Stomach (tissue), 9 donors: ENCODE measurements around the gene CPXM2. TPM values are rescaled to one million over a fixed set of nuclear protein-coding genes. Genes with fewer than 3 reads are reported as not detected.
A peak's percentile ranks its signal among the peaks of the same experiment; 100 is the strongest.

ENCODE experiments used
- DNase-seq, 2 donors: peaks; one replicate each; pipeline versions ENCODE4 v3.0.0 to v3.0.0-alpha.2; 2013 to 2019
- H3K27ac ChIP-seq, 5 donors: fragments of 200-600 bp in 4 of 5; sonication (generic) in 4 of 5; one replicate each; pipeline ENCODE4 v1.5.1; 2013 to 2019; ENCODE audit warnings: mild to moderate bottlenecking in 1 of 5, moderate library complexity in 1 of 5
- H3K27me3 ChIP-seq, 3 donors: fragments of 200-600 bp; sonication (generic); one replicate each; pipeline ENCODE4 v1.5.1; 2017 to 2019; ENCODE audit warnings: mixed run types in 1 of 3
- H3K36me3 ChIP-seq, 4 donors: fragments of 200-600 bp; sonication (generic); 1 replicate in 3 of 4; 2 replicates in 1 of 4; pipeline ENCODE4 v1.5.1; 2016 to 2019
- H3K4me1 ChIP-seq, 4 donors: fragments of 200-600 bp; sonication (generic); one replicate each; pipeline ENCODE4 v1.5.1; 2016 to 2019
- H3K4me3 ChIP-seq, 4 donors: fragments of 200-600 bp; sonication (generic) in 3 of 4; one replicate each; pipeline ENCODE4 v1.5.1; 2016 to 2019; ENCODE audit warnings: mild to moderate bottlenecking in 1 of 4
- H3K9me3 ChIP-seq, 4 donors: fragments of 200-600 bp; sonication (generic); one replicate each; pipeline ENCODE4 v1.5.1; 2016 to 2019
- CTCF ChIP-seq, 7 experiments: fragments of 450-650 bp in 4 of 7; fragments of 200-600 bp in 3 of 7; sonication (generic) in 3 of 7; IDR thresholded peaks; one replicate each; pipeline ENCODE4 v1.5.1; 2016 to 2019; ENCODE audit warnings: antibody characterized with exemption in 7 of 7, control low read depth in 2 of 7, mild to moderate bottlenecking in 1 of 7
- EP300 ChIP-seq: sonication (generic); formaldehyde crosslinking; IDR thresholded peaks from one replicate; pipeline ENCODE4 v1.6.1; 2017; ENCODE audit warnings: antibody characterized with exemption
- POLR2A ChIP-seq, 4 donors: fragments of 450-650 bp; IDR thresholded peaks; one replicate each; pipeline ENCODE4 v1.6.1; 2016; ENCODE audit warnings: antibody characterized with exemption in 4 of 4, control low read depth in 2 of 4, mild to moderate bottlenecking in 1 of 4, moderate library complexity in 1 of 4
- POLR2AphosphoS5 ChIP-seq, 3 donors: sonication (generic); formaldehyde crosslinking; IDR thresholded peaks; one replicate each; pipeline ENCODE4 v1.6.1; 2016; ENCODE audit warnings: antibody characterized with exemption in 3 of 3
- WGBS, 5 donors: extraction: QIAGEN DNeasy Blood & Tissue Kit in 3 of 5; methylation state at CpG; one replicate each; pipeline versions ENCODE4 v1.1.5 to v1.1.7; 2013 to 2018; 5-methylcytosine and 5-hydroxymethylcytosine counted together
- intact Hi-C: fragments of 100-400 bp; cut with DNase I; formaldehyde crosslinking; loops from one replicate; pipeline ENCODE4 v1.15.1; 2023; ENCODE audit warnings: low total_unique reads
- polyA plus RNA-seq, 3 donors: library from polyadenylated mRNA; stranded (reverse); fragments of 200-250 nt; gene quantifications; one replicate each; pipeline ENCODE4 v1.2.3, GENCODE V29; 2013
- total RNA-seq, 5 donors: library from RNA; depleted of rRNA; stranded (reverse); fragments of >200 nt; gene quantifications; one replicate each; pipeline versions ENCODE4 v1.1.0 to v1.2.3, GENCODE V29; 2014 to 2016
- donor health status: healthy with polysubstance abuse.
- donor health status: Bipolar disorder and iron deficiency.
- donor health status: healthy.

Gene CPXM2
- total and polyA plus RNA-seq, 8 donors = 0.46 to 33.5 (median 9.9) TPM

DNA sequence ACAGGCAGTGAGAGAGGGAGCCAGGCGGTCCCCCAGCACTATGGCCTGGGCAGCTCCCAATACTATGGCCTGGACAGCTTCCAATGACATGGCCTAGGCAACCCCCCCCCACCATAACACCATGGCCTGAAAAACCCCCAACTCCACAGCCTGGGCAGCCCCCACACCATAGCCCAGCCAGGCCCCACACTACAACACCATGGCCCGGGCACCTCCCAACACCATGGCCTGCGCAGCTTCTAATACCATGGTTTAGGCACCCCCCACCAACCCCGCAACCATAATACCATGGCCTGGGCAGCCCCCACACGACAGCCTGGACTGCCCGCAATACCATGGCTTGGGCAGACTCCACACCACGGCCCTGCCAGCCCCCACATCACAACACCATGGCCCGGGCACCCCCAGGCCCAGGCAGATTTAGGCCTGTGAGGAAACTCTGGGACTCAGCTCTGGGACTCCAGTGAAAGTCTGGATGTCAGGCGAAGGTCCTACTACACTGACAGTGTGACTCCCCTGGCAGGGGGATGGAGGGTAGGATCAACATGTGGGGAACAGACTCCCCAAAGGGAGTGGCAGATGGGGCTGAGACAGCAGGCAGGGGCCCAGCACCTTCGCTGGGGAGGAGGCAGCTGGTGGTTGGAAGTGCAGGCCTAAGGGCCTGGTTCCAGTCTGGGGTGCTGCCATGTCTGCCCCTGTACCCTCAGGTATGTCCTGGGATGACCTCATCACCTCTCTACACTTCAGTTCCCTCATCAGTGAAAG lies 8.7 kb downstream of the CPXM2 start:
- 84 to 94% (median 88%) methylated on average over 7 to 10 of the region's 10 CpGs for WGBS, 5 donors

DNA sequence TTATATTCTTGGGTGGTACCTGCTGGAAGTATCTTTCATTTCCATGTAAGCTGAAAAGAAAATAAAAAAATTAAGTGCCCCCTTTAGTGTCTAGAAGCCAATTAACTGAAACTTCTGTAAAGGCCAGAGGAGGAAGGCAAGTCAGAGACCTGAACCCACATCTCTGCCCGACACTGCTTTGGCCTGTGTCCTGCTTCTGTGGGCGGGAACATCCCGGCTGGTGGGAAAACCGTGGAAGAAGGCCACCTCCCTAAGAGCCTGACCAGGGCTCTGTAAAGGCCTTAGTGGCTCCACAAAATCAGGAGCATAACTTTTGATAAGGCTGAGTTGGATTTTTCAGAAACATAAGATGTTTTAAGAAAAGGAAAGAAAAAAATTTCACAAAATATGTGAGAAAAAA lies 9.4 kb downstream of the CPXM2 start:
- peaks cover 0 to 24% (median 11%) of the 10 kb centered on the region in 4 donors for H3K4me1 ChIP-seq
- no peaks in the 10 kb centered on the region for H3K36me3 ChIP-seq
- H3K9me3 ChIP-seq = peaks cover 0 to 6% (median 1%) of the 10 kb centered on the region in 4 donors
- intact Hi-C loops = no loop called here
- peak in 1 of 2 donors; percentile 7 for DNase-seq
- TF ChIP-seq POLR2A (IDR thresholded peaks at IDR 0.05) = no peak
- TF ChIP-seq EP300 = no peak
- no peak for TF ChIP-seq POLR2AphosphoS5 (IDR thresholded peaks at IDR 0.05)
- no peak for TF ChIP-seq CTCF (IDR thresholded peaks at IDR 0.05)
- H3K4me3 ChIP-seq = no peak overlapping the region
- H3K27ac ChIP-seq = peak overlapping the region in 3 of 5 donors; percentile 25 to 73 (median 51)
- H3K27me3 ChIP-seq = no peaks in the 10 kb centered on the region
- 62 to 73% (median 69%) methylated on average over 4 of the region's 4 CpGs for WGBS, 5 donors

More for the DNA sequence above, 8.7 kb downstream of the CPXM2 start:
- Histone ChIP-seq H3K27me3 (no peaks in the 10 kb centered on the region), H3K4me1 (peaks cover 0 to 28% (median 12%) of the 10 kb centered on the region in 4 donors), H3K9me3 (no peaks in the 10 kb centered on the region), H3K4me3 (no peak overlapping the region), H3K27ac (peak overlapping the region in 3 of 5 donors; percentile 25 to 73 (median 51)), H3K36me3 (no peaks in the 10 kb centered on the region)
- no peak for DNase-seq
- intact Hi-C loops = no loop called here
- TF ChIP-seq POLR2A (IDR thresholded peaks at IDR 0.05) (no peak), EP300 (no peak), POLR2AphosphoS5 (IDR thresholded peaks at IDR 0.05) (no peak), CTCF (IDR thresholded peaks at IDR 0.05) (no peak)

DNA sequence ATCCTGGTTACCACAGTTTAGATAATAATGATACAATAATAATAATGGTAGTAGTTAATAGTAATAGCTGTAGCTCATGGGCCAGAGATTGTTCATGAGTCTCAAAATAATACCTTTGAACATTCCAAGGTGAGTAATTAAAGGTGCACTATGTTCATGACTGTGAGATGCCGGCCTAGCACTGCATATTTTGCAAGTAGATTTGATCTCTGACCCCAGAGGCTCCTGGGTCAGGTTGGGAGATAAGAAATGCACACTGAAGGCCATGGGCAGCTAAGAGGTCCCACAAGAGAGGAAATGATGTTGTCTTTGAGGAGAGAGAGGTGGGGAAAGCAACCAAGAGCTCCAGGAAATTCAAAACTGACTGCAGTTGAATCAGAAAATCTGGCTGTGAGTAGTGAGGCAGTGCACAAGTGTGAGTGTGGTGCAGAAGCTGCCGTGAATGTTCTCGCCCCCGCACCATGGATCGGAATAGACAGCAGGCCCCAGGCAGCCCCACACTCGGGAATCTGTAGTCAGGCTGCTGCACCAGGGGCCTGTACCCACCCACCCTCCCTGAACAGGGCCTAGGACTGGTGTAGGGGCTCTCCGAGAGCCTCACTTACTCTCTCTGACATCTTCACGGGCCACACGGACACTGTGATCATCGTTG lies 11.9 kb downstream of the CPXM2 start:
- DNase-seq = peak in 1 of 2 donors; percentile 14
- Histone ChIP-seq H3K4me1 (peaks cover 0 to 15% (median 4%) of the 10 kb centered on the region in 4 donors), H3K36me3 (no peaks in the 10 kb centered on the region), H3K4me3 (no peak overlapping the region), H3K27me3 (no peaks in the 10 kb centered on the region), H3K9me3 (peaks cover 0 to 7% (median 2%) of the 10 kb centered on the region in 4 donors), H3K27ac (peak overlapping the region in 2 of 5 donors; percentile 22 to 62)
- TF ChIP-seq EP300 = no peak
- no peak for TF ChIP-seq POLR2A (IDR thresholded peaks at IDR 0.05)
- no peak for TF ChIP-seq POLR2AphosphoS5 (IDR thresholded peaks at IDR 0.05)
- TF ChIP-seq CTCF (IDR thresholded peaks at IDR 0.05) = no peak
- intact Hi-C loops = no loop called here
- 62 to 79% (median 76%) methylated on average over 10 of the region's 10 CpGs for WGBS, 5 donors

DNA sequence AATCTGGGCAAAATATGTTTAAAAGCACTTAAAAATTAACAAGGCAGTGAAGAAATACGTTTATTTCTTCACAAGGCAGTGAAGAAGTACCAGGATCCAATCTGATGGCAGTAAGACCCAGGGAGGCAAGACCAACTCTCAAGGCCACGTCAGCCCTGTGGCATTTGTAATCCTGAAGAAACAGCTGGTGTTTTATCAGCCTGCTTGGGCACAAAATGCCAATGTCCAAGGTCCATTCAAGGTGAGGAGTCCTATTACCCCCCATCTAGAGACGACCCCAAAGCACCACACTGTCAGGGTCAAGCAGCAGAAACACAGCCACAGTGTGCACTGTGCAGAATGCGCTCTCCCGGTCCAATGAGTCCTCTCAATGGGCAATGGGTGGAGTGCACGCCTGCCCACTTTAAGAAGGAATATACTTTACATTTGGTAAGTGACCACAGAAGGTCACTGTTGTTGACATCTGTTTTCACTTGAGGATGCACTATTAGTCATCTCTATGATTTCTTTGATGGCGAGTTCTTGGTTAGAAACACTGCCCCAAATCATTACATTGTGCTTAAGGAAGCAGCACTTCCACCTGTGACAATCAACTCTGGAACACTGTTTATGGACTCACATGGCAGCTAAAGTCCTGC lies 12.8 kb downstream of the CPXM2 start:
- 62 to 75% (median 67%) methylated on average over 7 of the region's 7 CpGs for WGBS, 5 donors
- TF ChIP-seq EP300 (no peak), POLR2AphosphoS5 (IDR thresholded peaks at IDR 0.05) (no peak), CTCF (IDR thresholded peaks at IDR 0.05) (no peak), POLR2A (IDR thresholded peaks at IDR 0.05) (no peak)
- intact Hi-C loops = no loop called here
- Histone ChIP-seq H3K27ac (peak overlapping the region in 1 of 5 donors; percentile 2), H3K4me1 (peaks cover 0 to 10% (median 2%) of the 10 kb centered on the region in 4 donors), H3K36me3 (no peaks in the 10 kb centered on the region), H3K9me3 (peaks cover 0 to 7% (median 2%) of the 10 kb centered on the region in 4 donors), H3K27me3 (no peaks in the 10 kb centered on the region), H3K4me3 (no peak overlapping the region)
- peak in 1 of 2 donors; percentile 3 for DNase-seq
